Measurements from ENCODE around the gene ARL6IP1. TPM values are rescaled to one million over a fixed set of nuclear protein-coding genes. Genes with fewer than 3 reads are reported as not detected.
A peak's percentile ranks its signal among the peaks of the same experiment; 100 is the strongest.
"Not testable (repeated sequence)": the region's sequence is repeated elsewhere in the genome, so short reads cannot be mapped to it uniquely, and the experiment has no call there.

ARL6IP1 gene
- total and polyA plus RNA-seq, 5 experiments from 2014 or later = 102 to 210 (median 157) TPM

- H3K9me3 Mint-ChIP-seq, H3K4me1 Mint-ChIP-seq, H3K27ac Mint-ChIP-seq, ATAC-seq, DNase-seq, POLR2A ChIA-PET, H3K4me3 Mint-ChIP-seq, H3K27me3 Mint-ChIP-seq: not testable (repeated sequence)
- H3K36me3 Mint-ChIP-seq = peaks cover 0 to 11% (median 3%) of the 10 kb centered on the region in 3 donors
Observed at GRCh38 chr16:18776334-18776733, 25.0 kb downstream of the ARL6IP1 start.

GRCh38 chr16:18774651-18775050 is 26.7 kb downstream of the ARL6IP1 start:
- H3K27ac Mint-ChIP-seq, H3K9me3 Mint-ChIP-seq, POLR2A ChIA-PET, ATAC-seq, DNase-seq, H3K36me3 Mint-ChIP-seq, H3K4me3 Mint-ChIP-seq, H3K4me1 Mint-ChIP-seq, H3K27me3 Mint-ChIP-seq: not testable (repeated sequence)

- DNase-seq, H3K4me3 Mint-ChIP-seq, POLR2A ChIA-PET, H3K27me3 Mint-ChIP-seq, H3K36me3 Mint-ChIP-seq, H3K9me3 Mint-ChIP-seq, ATAC-seq, H3K27ac Mint-ChIP-seq: not testable (repeated sequence)
- H3K4me1 Mint-ChIP-seq = peaks cover 6 to 13% (median 9%) of the 10 kb centered on the region in 4 donors
Observed at GRCh38 chr16:18772171-18772570, 29.2 kb downstream of the ARL6IP1 start.

GRCh38 chr16:18770336-18770962 is 30.9 kb downstream of the ARL6IP1 start:
- H3K27me3 Mint-ChIP-seq, DNase-seq, H3K9me3 Mint-ChIP-seq, ATAC-seq, H3K36me3 Mint-ChIP-seq, POLR2A ChIA-PET: not testable (repeated sequence)
- H3K4me3 Mint-ChIP-seq = peak overlapping the region in 1 of 10 donors; percentile 13
- peak overlapping the region in 1 of 10 donors; percentile 40 for H3K27ac Mint-ChIP-seq
- peaks cover 6 to 20% (median 10%) of the 10 kb centered on the region in 4 donors for H3K4me1 Mint-ChIP-seq

GRCh38 chr16:18767217-18767616 is 34.1 kb downstream of the ARL6IP1 start:
- peak; percentile 84 to 93 for ATAC-seq
- H3K27me3 Mint-ChIP-seq, H3K36me3 Mint-ChIP-seq, H3K9me3 Mint-ChIP-seq: not testable (repeated sequence)
- POLR2A ChIA-PET = interaction anchor here (1.8 kb wide), 1 partner anchor 23 kb away, joined by 9 read pairs; the partner anchor contains the start of gene RPS15A
- peak in 5 of 10 donors; percentile 25 to 56 (median 50) for DNase-seq
- peak overlapping the region in 4 of 10 donors; percentile 36 to 74 (median 55) for H3K27ac Mint-ChIP-seq
- peaks cover 6 to 21% (median 10%) of the 10 kb centered on the region in 4 donors for H3K4me1 Mint-ChIP-seq
- peak overlapping the region in 4 of 10 donors; percentile 21 to 42 (median 38) for H3K4me3 Mint-ChIP-seq

- H3K36me3 Mint-ChIP-seq, POLR2A ChIA-PET, H3K27ac Mint-ChIP-seq, H3K9me3 Mint-ChIP-seq, H3K4me3 Mint-ChIP-seq, ATAC-seq, H3K27me3 Mint-ChIP-seq, DNase-seq: not testable (repeated sequence)
- peaks cover 5 to 18% (median 9%) of the 10 kb centered on the region in 4 donors for H3K4me1 Mint-ChIP-seq
Observed at GRCh38 chr16:18762713-18763112, 38.6 kb downstream of the ARL6IP1 start.

- ATAC-seq (peak; percentile 89 to 94), DNase-seq (peak in 9 of 10 donors; percentile 32 to 75 (median 59))
- H3K27me3 Mint-ChIP-seq, H3K9me3 Mint-ChIP-seq, H3K36me3 Mint-ChIP-seq, POLR2A ChIA-PET: not testable (repeated sequence)
- Mint-ChIP-seq H3K4me3 (peak overlapping the region in 1 of 10 donors; percentile 14), H3K4me1 (peaks cover 11 to 21% (median 16%) of the 10 kb centered on the region in 4 donors), H3K27ac (peak overlapping the region in 2 of 10 donors; percentile 35 to 70)
Observed at GRCh38 chr16:18759598-18760520, 41.5 kb downstream of the ARL6IP1 start.

GRCh38 chr16:18757960-18758660 is 43.2 kb downstream of the ARL6IP1 start:
- H3K9me3 Mint-ChIP-seq, H3K27ac Mint-ChIP-seq, H3K27me3 Mint-ChIP-seq, H3K36me3 Mint-ChIP-seq, DNase-seq, POLR2A ChIA-PET: not testable (repeated sequence)
- Mint-ChIP-seq H3K4me1 (peaks cover 11 to 21% (median 16%) of the 10 kb centered on the region in 4 donors), H3K4me3 (peak overlapping the region in 1 of 10 donors; percentile 26)
- ATAC-seq = peak in 1 of 2 donors; percentile 28

- Mint-ChIP-seq H3K4me3 (peak overlapping the region in 7 of 10 donors; percentile 13 to 60 (median 37)), H3K4me1 (peaks cover 11 to 21% (median 16%) of the 10 kb centered on the region in 4 donors), H3K27ac (peak overlapping the region in 7 of 10 donors; percentile 49 to 83 (median 75))
- H3K9me3 Mint-ChIP-seq, ATAC-seq, H3K36me3 Mint-ChIP-seq, H3K27me3 Mint-ChIP-seq, POLR2A ChIA-PET, DNase-seq: not testable (repeated sequence)
Observed at GRCh38 chr16:18756639-18757038, 44.7 kb downstream of the ARL6IP1 start.

GRCh38 chr16:18742870-18743269 is 58.5 kb downstream of the ARL6IP1 start:
- H3K9me3 Mint-ChIP-seq, H3K27ac Mint-ChIP-seq, H3K27me3 Mint-ChIP-seq, ATAC-seq, POLR2A ChIA-PET, H3K36me3 Mint-ChIP-seq, H3K4me1 Mint-ChIP-seq, H3K4me3 Mint-ChIP-seq, DNase-seq: not testable (repeated sequence)

Measured in naive thymus-derived CD8-positive, alpha-beta T cell (primary cell).